Nephron (organoid): ENCODE measurements around the gene TLR7.
A peak's percentile ranks its signal among the peaks of the same experiment; 100 is the strongest.

ENCODE experiments used
- H3K27ac Mint-ChIP-seq, 3 experiments: 2 replicates each; pipeline ENCODE4 v1.8.0; 2020; ENCODE audit warnings: mixed read lengths in 3 of 3, mild to moderate bottlenecking in 2 of 3, moderate library complexity in 1 of 3
- H3K27me3 Mint-ChIP-seq: 2 replicates; pipeline ENCODE4 v1.8.0; 2021; ENCODE audit warnings: low read depth, mild to moderate bottlenecking, moderate library complexity, mixed read lengths
- H3K36me3 Mint-ChIP-seq: 2 replicates; pipeline ENCODE4 v1.8.0; 2020; ENCODE audit warnings: low read depth, mixed read lengths
- H3K4me1 Mint-ChIP-seq: 2 replicates; pipeline ENCODE4 v1.8.0; 2020; ENCODE audit warnings: mixed read lengths
- H3K4me3 Mint-ChIP-seq, 3 experiments: 2 replicates each; pipeline ENCODE4 v1.8.0; 2020; ENCODE audit warnings: mild to moderate bottlenecking in 3 of 3, mixed read lengths in 3 of 3, moderate library complexity in 2 of 3
- H3K9me3 Mint-ChIP-seq: 2 replicates; pipeline ENCODE4 v1.8.0; 2020; ENCODE audit warnings: mixed read lengths
- CTCF ChIP-seq, 3 experiments: fragments of 200-600 bp; sonication (generic); IDR thresholded peaks; one replicate each; pipeline ENCODE4 v1.5.0; 2021; ENCODE audit warnings: antibody characterized with exemption in 3 of 3; ENCODE audit not compliant: unreplicated experiment in 3 of 3

TLR7 gene

GRCh38 chrX:12866451-12867377 is at the start of gene TLR7:
TSS of gene TLR7 (plus strand) at chrX:12867072. CDS start at chrX:12867579, 507 bp downstream.
- Mint-ChIP-seq H3K4me1 (peaks cover 9% of the 10 kb centered on the region), H3K36me3 (no peaks in the 10 kb centered on the region), H3K4me3 (no peak within 1 kb of the TSS), H3K27me3 (no peaks in the 10 kb centered on the region), H3K27ac (peak within 1 kb of the TSS in 2 of 3 experiments; percentile 42 to 76), H3K9me3 (peaks cover 27% of the 10 kb centered on the region)
- TF ChIP-seq CTCF (IDR thresholded peaks at IDR 0.05; ENCODE audit: unreplicated experiment in 3 of 3) = no peak

GRCh38 chrX:12817528-12817927 is 49.3 kb upstream of the TLR7 start:
- Mint-ChIP-seq H3K9me3 (peaks cover 8% of the 10 kb centered on the region), H3K36me3 (peaks cover 21% of the 10 kb centered on the region), H3K27me3 (no peaks in the 10 kb centered on the region), H3K27ac (no peak overlapping the region), H3K4me3 (no peak overlapping the region), H3K4me1 (no peaks in the 10 kb centered on the region)
- no peak for TF ChIP-seq CTCF (IDR thresholded peaks at IDR 0.05; ENCODE audit: unreplicated experiment in 3 of 3)

GRCh38 chrX:12819222-12819621 is 47.6 kb upstream of the TLR7 start:
- H3K4me1 Mint-ChIP-seq = no peaks in the 10 kb centered on the region
- no peaks in the 10 kb centered on the region for H3K27me3 Mint-ChIP-seq
- peaks cover 28% of the 10 kb centered on the region for H3K36me3 Mint-ChIP-seq
- no peak for TF ChIP-seq CTCF (IDR thresholded peaks at IDR 0.05; ENCODE audit: unreplicated experiment in 3 of 3)
- no peak overlapping the region for H3K27ac Mint-ChIP-seq
- H3K4me3 Mint-ChIP-seq = no peak overlapping the region
- peaks cover 4% of the 10 kb centered on the region for H3K9me3 Mint-ChIP-seq

- Mint-ChIP-seq H3K4me1 (no peaks in the 10 kb centered on the region), H3K4me3 (no peak overlapping the region), H3K36me3 (peaks cover 34% of the 10 kb centered on the region), H3K9me3 (peaks cover 4% of the 10 kb centered on the region), H3K27me3 (no peaks in the 10 kb centered on the region), H3K27ac (no peak overlapping the region)
- TF ChIP-seq CTCF (IDR thresholded peaks at IDR 0.05; ENCODE audit: unreplicated experiment in 3 of 3) = no peak
Measured at GRCh38 chrX:12820737-12821136, 46.1 kb upstream of the TLR7 start.

GRCh38 chrX:12824944-12825343 is 41.9 kb upstream of the TLR7 start:
- H3K4me3 Mint-ChIP-seq = no peak overlapping the region
- H3K36me3 Mint-ChIP-seq = peaks cover 29% of the 10 kb centered on the region
- no peaks in the 10 kb centered on the region for H3K4me1 Mint-ChIP-seq

More at GRCh38 chrX:12824944-12825343, 41.9 kb upstream of the TLR7 start:
- TF ChIP-seq CTCF (IDR thresholded peaks at IDR 0.05; ENCODE audit: unreplicated experiment in 3 of 3) = no peak
- Mint-ChIP-seq H3K27me3 (peaks cover 5% of the 10 kb centered on the region), H3K27ac (no peak overlapping the region), H3K9me3 (peaks cover 9% of the 10 kb centered on the region)
